ENCODE measurements around the gene RAPGEF6. TPM values are rescaled to one million over a fixed set of nuclear protein-coding genes. Genes with fewer than 3 reads are reported as not detected.

The RAPGEF6 gene
- polyA plus RNA-seq, 1 donor from 2014 or later = 121 TPM

- Histone ChIP-seq H3K36me3 (ENCODE audit: insufficient read depth, low read length) (peaks cover 9% of the 10 kb centered on the region), H3K9me3 (ENCODE audit: low read length) (no peaks in the 10 kb centered on the region), H3K4me2 (ENCODE audit: low read length) (no peak overlapping the region), H3K9ac (ENCODE audit: low read length) (no peak overlapping the region), H3K27me3 (ENCODE audit: insufficient read depth, low read depth, low read length) (no peaks in the 10 kb centered on the region), H2AFZ (ENCODE audit: low read depth, low read length) (no peak overlapping the region), H3K79me2 (replicated peaks; ENCODE audit: insufficient read depth, low read length) (no peaks in the 10 kb centered on the region), H3K27ac (ENCODE audit: low read length) (no peak overlapping the region), H3K9me2 (ENCODE audit: insufficient read depth, low read length) (no peaks in the 10 kb centered on the region), H3F3A (ENCODE audit: insufficient read depth, low read length, poor library complexity, severe bottlenecking) (no peaks in the 10 kb centered on the region), H3K4me3 (ENCODE audit: low read length) (no peak overlapping the region), H4K20me1 (ENCODE audit: insufficient read depth) (no peaks in the 10 kb centered on the region)
- TF ChIP-seq EP300 (conservative IDR thresholded peaks at IDR 0.05; ENCODE audit: poor library complexity, severe bottlenecking) (no peak), EZH2 (IDR thresholded peaks at IDR 0.05; ENCODE audit: borderline replicate concordance, insufficient read depth, low read length, poor library complexity, severe bottlenecking) (no peak), MXI1 (conservative IDR thresholded peaks at IDR 0.05; ENCODE audit: poor library complexity, severe bottlenecking) (no peak), RAD21 (conservative IDR thresholded peaks at IDR 0.05) (no peak), CTCF (IDR thresholded peaks at IDR 0.05; ENCODE audit: poor library complexity, severe bottlenecking) (no peak), REST (IDR thresholded peaks at IDR 0.05; ENCODE audit: borderline replicate concordance) (no peak), TAF1 (IDR thresholded peaks at IDR 0.05; ENCODE audit: low read depth) (no peak), POLR2AphosphoS5 (IDR thresholded peaks at IDR 0.05) (no peak)
Measured at GRCh38 chr5:131671994-131672655, 37.1 kb upstream of the RAPGEF6 start.

- TF ChIP-seq MXI1 (conservative IDR thresholded peaks at IDR 0.05; ENCODE audit: poor library complexity, severe bottlenecking) (no peak), REST (IDR thresholded peaks at IDR 0.05; ENCODE audit: borderline replicate concordance) (no peak), TAF1 (IDR thresholded peaks at IDR 0.05; ENCODE audit: low read depth) (no peak), EZH2 (IDR thresholded peaks at IDR 0.05; ENCODE audit: borderline replicate concordance, insufficient read depth, low read length, poor library complexity, severe bottlenecking) (no peak), RAD21 (conservative IDR thresholded peaks at IDR 0.05) (no peak), EP300 (conservative IDR thresholded peaks at IDR 0.05; ENCODE audit: poor library complexity, severe bottlenecking) (no peak), CTCF (IDR thresholded peaks at IDR 0.05; ENCODE audit: poor library complexity, severe bottlenecking) (no peak), POLR2AphosphoS5 (IDR thresholded peaks at IDR 0.05) (no peak), SMC3 (conservative IDR thresholded peaks at IDR 0.05; ENCODE audit: poor library complexity) (no peak)
- Histone ChIP-seq H3K36me3 (ENCODE audit: insufficient read depth, low read length) (peaks cover 9% of the 10 kb centered on the region), H3K27me3 (ENCODE audit: insufficient read depth, low read depth, low read length) (no peaks in the 10 kb centered on the region), H3K4me2 (ENCODE audit: low read length) (no peak overlapping the region), H3K9me3 (ENCODE audit: low read length) (no peaks in the 10 kb centered on the region), H3K79me2 (replicated peaks; ENCODE audit: insufficient read depth, low read length) (no peaks in the 10 kb centered on the region), H3K4me3 (ENCODE audit: low read length) (no peak overlapping the region), H4K20me1 (ENCODE audit: insufficient read depth) (no peaks in the 10 kb centered on the region), H3F3A (ENCODE audit: insufficient read depth, low read length, poor library complexity, severe bottlenecking) (no peaks in the 10 kb centered on the region), H3K9ac (ENCODE audit: low read length) (no peak overlapping the region), H3K9me2 (ENCODE audit: insufficient read depth, low read length) (no peaks in the 10 kb centered on the region), H3K27ac (ENCODE audit: low read length) (no peak overlapping the region), H2AFZ (ENCODE audit: low read depth, low read length) (no peak overlapping the region)
Measured at GRCh38 chr5:131671409-131671808, 36.4 kb upstream of the RAPGEF6 start.

Data from neural cell (in vitro differentiated cells).